Neural cell (in vitro differentiated cells): Measurements from ENCODE around the gene KLC1. TPM values are rescaled to one million over a fixed set of nuclear protein-coding genes. Genes with fewer than 3 reads are reported as not detected.

Source experiments
- H2AFZ ChIP-seq: fragments of 200-600, 300-800 bp; sonication (generic), shearing (Covaris generic); 2 replicates; pipeline ENCODE4 v1.6.0; 2014; ENCODE audit warnings: low read depth, mild to moderate bottlenecking, antibody characterized with exemption, low read length, moderate library complexity
- H3F3A ChIP-seq: fragments of 200-600 bp; shearing (Covaris generic); 2 replicates; pipeline ENCODE4 v1.6.1; 2016; ENCODE audit warnings: mild to moderate bottlenecking, moderate library complexity, mixed read lengths, antibody characterized with exemption, low read length; ENCODE audit not compliant: insufficient read depth, poor library complexity, severe bottlenecking
- H3K27ac ChIP-seq: fragments of 200-600, 300-800 bp; sonication (generic), shearing (Covaris generic); 2 replicates; pipeline ENCODE4 v1.5.1; 2014; ENCODE audit warnings: mild to moderate bottlenecking, low read length, moderate library complexity
- H3K27me3 ChIP-seq: fragments of 300-800, 200-600 bp; sonication (generic), shearing (Covaris generic); 2 replicates; pipeline ENCODE4 v1.6.0; 2014; ENCODE audit warnings: mild to moderate bottlenecking, low read depth, low read length, moderate library complexity; ENCODE audit not compliant: insufficient read depth
- H3K36me3 ChIP-seq: fragments of 300-800, 200-600 bp; sonication (generic), shearing (Covaris generic); 2 replicates; pipeline ENCODE4 v1.5.1; 2014; ENCODE audit warnings: mild to moderate bottlenecking, antibody characterized with exemption, low read length, moderate library complexity; ENCODE audit not compliant: insufficient read depth
- H3K4me2 ChIP-seq: fragments of 300-800, 200-600 bp; sonication (generic), shearing (Covaris generic); 2 replicates; pipeline ENCODE4 v1.6.0; 2014; ENCODE audit warnings: mild to moderate bottlenecking, low read length
- H3K4me3 ChIP-seq: fragments of 300-800, 200-600 bp; sonication (generic), shearing (Covaris generic); 2 replicates; pipeline ENCODE4 v1.5.1; 2014; ENCODE audit warnings: mild to moderate bottlenecking, low read length, moderate library complexity
- H3K79me2 ChIP-seq: fragments of 200-600 bp; shearing (Covaris generic); replicated peaks from 2 replicates; pipeline ENCODE4 v1.6.0; 2014; ENCODE audit warnings: mild to moderate bottlenecking, low read length, moderate library complexity; ENCODE audit not compliant: insufficient read depth
- H3K9ac ChIP-seq: fragments of 300-800, 200-600 bp; sonication (generic), shearing (Covaris generic); 2 replicates; pipeline ENCODE4 v1.6.1; 2016; ENCODE audit warnings: mild to moderate bottlenecking, low read length, mixed read lengths
- H3K9me2 ChIP-seq: fragments of 200-600 bp; shearing (Covaris generic); 2 replicates; pipeline ENCODE4 v1.6.1; 2016; ENCODE audit warnings: mild to moderate bottlenecking, low read length, mixed read lengths; ENCODE audit not compliant: insufficient read depth
- H3K9me3 ChIP-seq: fragments of 200-600, 300-800 bp; sonication (generic), shearing (Covaris generic); 2 replicates; pipeline ENCODE4 v1.6.1; 2016; ENCODE audit warnings: mild to moderate bottlenecking, mixed run types, low read length, moderate library complexity, mixed read lengths
- H4K20me1 ChIP-seq: fragments of 200-600 bp; shearing (Covaris generic); 2 replicates; pipeline ENCODE4 v1.6.1; 2016; ENCODE audit warnings: mild to moderate bottlenecking, mixed run types; ENCODE audit not compliant: insufficient read depth
- EP300 ChIP-seq: fragments of 450-650 bp; conservative IDR thresholded peaks from 2 replicates; pipeline ENCODE4 v1.6.1; 2014; ENCODE audit warnings: antibody characterized with exemption, mild to moderate bottlenecking, moderate library complexity; ENCODE audit not compliant: poor library complexity, severe bottlenecking
- EZH2 ChIP-seq: fragments of 200-600, 300-800 bp; shearing (Covaris generic), sonication (generic); IDR thresholded peaks from 2 replicates; pipeline ENCODE4 v1.6.1; 2014; ENCODE audit warnings: antibody characterized with exemption, low read length, borderline replicate concordance, mild to moderate bottlenecking; ENCODE audit not compliant: insufficient read depth, poor library complexity, severe bottlenecking
- MXI1 ChIP-seq: fragments of 450-650 bp; conservative IDR thresholded peaks from 2 replicates; pipeline ENCODE4 v1.6.1; 2014; ENCODE audit warnings: antibody characterized with exemption, mild to moderate bottlenecking; ENCODE audit not compliant: poor library complexity, severe bottlenecking
- POLR2AphosphoS5 ChIP-seq: IDR thresholded peaks from 2 replicates; pipeline ENCODE4 v1.6.1; 2012
- RAD21 ChIP-seq: fragments of 450-650 bp; conservative IDR thresholded peaks from 2 replicates; pipeline ENCODE4 v1.6.1; 2014; ENCODE audit warnings: antibody characterized with exemption, mild to moderate bottlenecking, moderate library complexity
- SMC3 ChIP-seq: fragments of 450-650 bp; conservative IDR thresholded peaks from 2 replicates; pipeline ENCODE4 v1.6.1; 2014; ENCODE audit warnings: antibody characterized with exemption, mild to moderate bottlenecking, moderate library complexity; ENCODE audit not compliant: poor library complexity
- TAF1 ChIP-seq: IDR thresholded peaks from 2 replicates; pipeline ENCODE4 v1.6.1; 2012; ENCODE audit warnings: low read depth
- polyA plus RNA-seq: library from polyadenylated mRNA; depleted of rRNA; stranded (reverse); fragments of >200 nt; gene quantifications from 2 replicates; pipeline ENCODE4 v1.2.3, GENCODE V29; 2014
- TF ChIP-seq, protein P1 (sequence below): IDR thresholded peaks from 2 replicates; pipeline ENCODE4 v1.6.1; 2012; ENCODE audit warnings: borderline replicate concordance
- TF ChIP-seq, protein P2 (sequence below): fragments of 450-650 bp; IDR thresholded peaks from 2 replicates; pipeline ENCODE4 v1.5.1; 2014; ENCODE audit warnings: antibody characterized with exemption, mild to moderate bottlenecking, moderate library complexity; ENCODE audit not compliant: poor library complexity, severe bottlenecking

The KLC1 gene
- polyA plus RNA-seq, 1 donor from 2014 or later = 1,272 TPM

DNA sequence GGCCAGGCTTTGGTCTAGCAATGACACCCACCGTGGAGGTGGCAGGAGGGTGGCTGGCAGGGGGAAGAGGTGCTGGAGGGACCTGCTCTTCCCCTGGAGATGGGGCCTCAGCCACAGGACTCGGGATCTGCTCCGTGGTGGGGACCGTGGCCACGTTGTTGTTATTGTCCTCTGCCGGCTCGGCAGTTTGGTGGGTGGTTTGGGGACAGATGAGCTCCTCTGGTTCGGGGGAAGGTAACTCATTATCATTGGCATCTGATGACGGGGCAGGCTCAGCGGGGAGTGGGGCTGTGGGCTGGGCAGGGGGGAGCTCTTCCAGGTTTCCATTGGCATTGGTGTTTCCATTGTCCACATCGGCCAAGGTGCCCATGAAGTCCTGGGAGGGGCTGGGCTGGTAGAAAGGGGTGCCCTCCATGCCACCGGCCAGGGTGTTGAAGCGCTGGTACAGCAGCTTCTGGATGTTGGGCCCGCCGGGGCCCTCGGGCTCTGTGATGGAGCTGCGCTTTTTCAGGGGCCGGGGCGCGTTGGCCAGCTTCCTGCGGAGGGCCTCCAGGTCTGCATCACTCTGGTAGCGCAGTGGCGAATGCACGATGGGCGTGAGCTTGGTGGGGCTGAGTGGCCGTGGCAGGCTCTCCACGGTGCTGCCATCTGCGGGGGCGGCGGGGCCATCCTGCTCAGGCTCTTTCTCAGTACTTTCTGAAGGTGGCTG, 110.9 kb downstream of the KLC1 start:
- Histone ChIP-seq H3K36me3 (no peaks in the 10 kb centered on the region), H3K9me3 (no peaks in the 10 kb centered on the region), H3K27ac (no peak overlapping the region), H3K9me2 (no peaks in the 10 kb centered on the region), H4K20me1 (no peaks in the 10 kb centered on the region), H3K4me2 (no peak overlapping the region), H3K4me3 (no peak overlapping the region), H3K27me3 (no peaks in the 10 kb centered on the region), H3K79me2 (no peaks in the 10 kb centered on the region), H3K9ac (no peak overlapping the region), H3F3A (no peaks in the 10 kb centered on the region), H2AFZ (no peak overlapping the region)
- TF ChIP-seq POLR2AphosphoS5 (no peak), TAF1 (no peak), EP300 (no peak), MXI1 (no peak), SMC3 (no peak), EZH2 (no peak), RAD21 (no peak)
- TF ChIP-seq, protein P1, sequence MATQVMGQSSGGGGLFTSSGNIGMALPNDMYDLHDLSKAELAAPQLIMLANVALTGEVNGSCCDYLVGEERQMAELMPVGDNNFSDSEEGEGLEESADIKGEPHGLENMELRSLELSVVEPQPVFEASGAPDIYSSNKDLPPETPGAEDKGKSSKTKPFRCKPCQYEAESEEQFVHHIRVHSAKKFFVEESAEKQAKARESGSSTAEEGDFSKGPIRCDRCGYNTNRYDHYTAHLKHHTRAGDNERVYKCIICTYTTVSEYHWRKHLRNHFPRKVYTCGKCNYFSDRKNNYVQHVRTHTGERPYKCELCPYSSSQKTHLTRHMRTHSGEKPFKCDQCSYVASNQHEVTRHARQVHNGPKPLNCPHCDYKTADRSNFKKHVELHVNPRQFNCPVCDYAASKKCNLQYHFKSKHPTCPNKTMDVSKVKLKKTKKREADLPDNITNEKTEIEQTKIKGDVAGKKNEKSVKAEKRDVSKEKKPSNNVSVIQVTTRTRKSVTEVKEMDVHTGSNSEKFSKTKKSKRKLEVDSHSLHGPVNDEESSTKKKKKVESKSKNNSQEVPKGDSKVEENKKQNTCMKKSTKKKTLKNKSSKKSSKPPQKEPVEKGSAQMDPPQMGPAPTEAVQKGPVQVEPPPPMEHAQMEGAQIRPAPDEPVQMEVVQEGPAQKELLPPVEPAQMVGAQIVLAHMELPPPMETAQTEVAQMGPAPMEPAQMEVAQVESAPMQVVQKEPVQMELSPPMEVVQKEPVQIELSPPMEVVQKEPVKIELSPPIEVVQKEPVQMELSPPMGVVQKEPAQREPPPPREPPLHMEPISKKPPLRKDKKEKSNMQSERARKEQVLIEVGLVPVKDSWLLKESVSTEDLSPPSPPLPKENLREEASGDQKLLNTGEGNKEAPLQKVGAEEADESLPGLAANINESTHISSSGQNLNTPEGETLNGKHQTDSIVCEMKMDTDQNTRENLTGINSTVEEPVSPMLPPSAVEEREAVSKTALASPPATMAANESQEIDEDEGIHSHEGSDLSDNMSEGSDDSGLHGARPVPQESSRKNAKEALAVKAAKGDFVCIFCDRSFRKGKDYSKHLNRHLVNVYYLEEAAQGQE = no peak
- TF ChIP-seq, protein P2, sequence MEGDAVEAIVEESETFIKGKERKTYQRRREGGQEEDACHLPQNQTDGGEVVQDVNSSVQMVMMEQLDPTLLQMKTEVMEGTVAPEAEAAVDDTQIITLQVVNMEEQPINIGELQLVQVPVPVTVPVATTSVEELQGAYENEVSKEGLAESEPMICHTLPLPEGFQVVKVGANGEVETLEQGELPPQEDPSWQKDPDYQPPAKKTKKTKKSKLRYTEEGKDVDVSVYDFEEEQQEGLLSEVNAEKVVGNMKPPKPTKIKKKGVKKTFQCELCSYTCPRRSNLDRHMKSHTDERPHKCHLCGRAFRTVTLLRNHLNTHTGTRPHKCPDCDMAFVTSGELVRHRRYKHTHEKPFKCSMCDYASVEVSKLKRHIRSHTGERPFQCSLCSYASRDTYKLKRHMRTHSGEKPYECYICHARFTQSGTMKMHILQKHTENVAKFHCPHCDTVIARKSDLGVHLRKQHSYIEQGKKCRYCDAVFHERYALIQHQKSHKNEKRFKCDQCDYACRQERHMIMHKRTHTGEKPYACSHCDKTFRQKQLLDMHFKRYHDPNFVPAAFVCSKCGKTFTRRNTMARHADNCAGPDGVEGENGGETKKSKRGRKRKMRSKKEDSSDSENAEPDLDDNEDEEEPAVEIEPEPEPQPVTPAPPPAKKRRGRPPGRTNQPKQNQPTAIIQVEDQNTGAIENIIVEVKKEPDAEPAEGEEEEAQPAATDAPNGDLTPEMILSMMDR = no peak

DNA sequence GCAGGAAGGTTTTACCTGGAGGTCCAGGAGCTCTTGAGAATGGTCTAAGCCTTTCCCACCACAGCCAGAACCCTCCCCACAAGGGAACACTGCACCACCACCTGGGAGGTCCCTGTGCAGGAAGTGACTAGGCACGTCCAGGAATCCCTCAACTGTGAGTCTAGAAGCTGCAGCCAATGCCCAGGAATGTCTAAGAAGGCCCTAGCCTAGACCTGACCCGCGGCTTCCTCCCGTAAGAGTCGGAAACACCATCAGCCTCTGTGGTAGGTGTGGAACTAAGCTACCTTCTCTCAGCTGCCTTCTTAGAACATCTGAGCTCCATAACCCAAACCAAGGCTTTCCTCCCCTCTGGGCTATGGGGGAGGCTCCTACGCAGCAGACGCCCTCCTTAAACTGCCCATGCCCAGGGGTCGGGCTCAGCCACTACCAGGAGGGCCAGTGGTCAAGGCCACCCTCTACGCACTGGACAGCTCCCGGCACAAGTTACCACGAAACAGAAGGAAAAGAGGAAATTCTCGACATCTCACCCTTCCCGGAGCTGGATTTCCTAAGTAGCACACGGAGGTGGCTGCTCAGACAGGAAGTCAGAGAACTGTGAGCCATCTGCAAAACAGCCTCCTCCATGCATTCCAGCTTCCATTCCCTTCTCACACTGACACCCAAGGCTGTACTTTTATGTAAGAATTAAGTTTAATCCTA, 112.1 kb downstream of the KLC1 start:
- H4K20me1 ChIP-seq = no peaks in the 10 kb centered on the region
- no peaks in the 10 kb centered on the region for H3F3A ChIP-seq
- no peaks in the 10 kb centered on the region for H3K9me3 ChIP-seq
- H3K4me2 ChIP-seq = no peak overlapping the region
- no peak overlapping the region for H3K9ac ChIP-seq
- H3K27me3 ChIP-seq = no peaks in the 10 kb centered on the region
- H3K27ac ChIP-seq = no peak overlapping the region
- no peaks in the 10 kb centered on the region for H3K36me3 ChIP-seq
- H2AFZ ChIP-seq = no peak overlapping the region
- TF ChIP-seq RAD21 (no peak), EP300 (no peak), MXI1 (no peak), EZH2 (no peak), TAF1 (no peak), SMC3 (no peak)
- TF ChIP-seq, protein P1 = no peak
- TF ChIP-seq, protein P2 = no peak
- H3K9me2 ChIP-seq = no peaks in the 10 kb centered on the region
- no peak overlapping the region for H3K4me3 ChIP-seq
- H3K79me2 ChIP-seq = no peaks in the 10 kb centered on the region
